HEK293 (cell line): ENCODE data around the gene POLDIP2.

ENCODE experiments used
- ZNF423 ChIP-seq: fragments of 450-650 bp; formaldehyde crosslinking; IDR thresholded peaks from 2 replicates; pipeline ENCODE4 v1.5.1; 2016; ENCODE audit warnings: missing biosample characterization, missing genetic modification characterization
- ZNF792 ChIP-seq: fragments of 450-650 bp; formaldehyde crosslinking; IDR thresholded peaks from 2 replicates; pipeline ENCODE4 v1.5.1; 2016; ENCODE audit warnings: missing biosample characterization, missing genetic modification characterization
- TF ChIP-seq, protein P1 (sequence below): fragments of 450-650 bp; formaldehyde crosslinking; IDR thresholded peaks from 2 replicates; pipeline ENCODE4 v1.5.1; 2016; ENCODE audit warnings: missing biosample characterization, missing genetic modification characterization

DNA sequence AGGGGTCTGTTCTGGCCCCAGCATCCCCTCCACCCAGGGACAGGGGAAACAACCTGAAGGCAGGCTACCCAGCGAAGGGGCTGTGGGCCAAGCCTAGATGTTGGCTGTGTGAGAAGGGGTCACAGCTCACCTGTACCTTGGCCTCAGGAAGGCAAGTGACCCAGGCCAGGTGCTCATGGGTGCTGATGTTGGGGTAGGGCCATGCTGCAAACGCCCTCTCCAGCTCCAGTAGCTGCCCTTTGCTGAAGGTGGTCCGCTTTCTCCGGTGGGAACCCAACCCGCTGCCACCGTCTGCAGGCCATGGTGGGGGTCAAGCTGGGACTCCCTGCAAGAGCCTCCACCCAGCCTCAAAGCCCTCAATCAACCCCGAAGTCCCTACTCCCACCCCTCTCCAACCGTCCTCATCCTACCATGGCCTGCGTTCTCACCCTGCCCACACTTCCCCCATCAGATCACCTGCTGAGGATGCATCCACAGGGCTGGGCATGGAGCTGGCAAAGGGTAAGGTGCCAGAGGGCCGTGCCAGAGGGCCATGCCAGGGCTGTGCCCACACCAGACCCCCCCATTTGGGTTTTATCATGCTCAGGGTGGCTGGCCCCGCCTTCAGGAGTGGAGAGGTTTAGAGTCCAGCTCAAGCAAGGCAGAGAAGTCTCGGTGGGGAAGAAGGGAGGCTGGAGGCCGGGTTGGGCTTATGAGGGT lies 7.5 kb upstream of the POLDIP2 start, which contains the start of gene SEBOX:
- TF ChIP-seq, protein P1, sequence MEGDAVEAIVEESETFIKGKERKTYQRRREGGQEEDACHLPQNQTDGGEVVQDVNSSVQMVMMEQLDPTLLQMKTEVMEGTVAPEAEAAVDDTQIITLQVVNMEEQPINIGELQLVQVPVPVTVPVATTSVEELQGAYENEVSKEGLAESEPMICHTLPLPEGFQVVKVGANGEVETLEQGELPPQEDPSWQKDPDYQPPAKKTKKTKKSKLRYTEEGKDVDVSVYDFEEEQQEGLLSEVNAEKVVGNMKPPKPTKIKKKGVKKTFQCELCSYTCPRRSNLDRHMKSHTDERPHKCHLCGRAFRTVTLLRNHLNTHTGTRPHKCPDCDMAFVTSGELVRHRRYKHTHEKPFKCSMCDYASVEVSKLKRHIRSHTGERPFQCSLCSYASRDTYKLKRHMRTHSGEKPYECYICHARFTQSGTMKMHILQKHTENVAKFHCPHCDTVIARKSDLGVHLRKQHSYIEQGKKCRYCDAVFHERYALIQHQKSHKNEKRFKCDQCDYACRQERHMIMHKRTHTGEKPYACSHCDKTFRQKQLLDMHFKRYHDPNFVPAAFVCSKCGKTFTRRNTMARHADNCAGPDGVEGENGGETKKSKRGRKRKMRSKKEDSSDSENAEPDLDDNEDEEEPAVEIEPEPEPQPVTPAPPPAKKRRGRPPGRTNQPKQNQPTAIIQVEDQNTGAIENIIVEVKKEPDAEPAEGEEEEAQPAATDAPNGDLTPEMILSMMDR (tag by site-specific recombination): no peak
- TF ChIP-seq ZNF423 (tag by site-specific recombination) (no peak), ZNF792 (tag by site-specific recombination) (no peak)
